Stomach (tissue), 9 donors: Measurements from ENCODE around the gene GCHFR. TPM values are rescaled to one million over a fixed set of nuclear protein-coding genes. Genes with fewer than 3 reads are reported as not detected.

ENCODE experiments used
- DNase-seq, 2 donors: peaks; one replicate each; pipeline versions ENCODE4 v3.0.0 to v3.0.0-alpha.2; 2013 to 2019
- H3K27ac ChIP-seq, 5 donors: fragments of 200-600 bp in 4 of 5; sonication (generic) in 4 of 5; one replicate each; pipeline ENCODE4 v1.5.1; 2013 to 2019; ENCODE audit warnings: mild to moderate bottlenecking in 1 of 5, moderate library complexity in 1 of 5
- H3K27me3 ChIP-seq, 3 donors: fragments of 200-600 bp; sonication (generic); one replicate each; pipeline ENCODE4 v1.5.1; 2017 to 2019; ENCODE audit warnings: mixed run types in 1 of 3
- H3K36me3 ChIP-seq, 4 donors: fragments of 200-600 bp; sonication (generic); 1 replicate in 3 of 4; 2 replicates in 1 of 4; pipeline ENCODE4 v1.5.1; 2016 to 2019
- H3K4me1 ChIP-seq, 4 donors: fragments of 200-600 bp; sonication (generic); one replicate each; pipeline ENCODE4 v1.5.1; 2016 to 2019
- H3K4me3 ChIP-seq, 4 donors: fragments of 200-600 bp; sonication (generic) in 3 of 4; one replicate each; pipeline ENCODE4 v1.5.1; 2016 to 2019; ENCODE audit warnings: mild to moderate bottlenecking in 1 of 4
- H3K9me3 ChIP-seq, 4 donors: fragments of 200-600 bp; sonication (generic); one replicate each; pipeline ENCODE4 v1.5.1; 2016 to 2019
- CTCF ChIP-seq, 7 experiments: fragments of 450-650 bp in 4 of 7; fragments of 200-600 bp in 3 of 7; sonication (generic) in 3 of 7; IDR thresholded peaks; one replicate each; pipeline ENCODE4 v1.5.1; 2016 to 2019; ENCODE audit warnings: antibody characterized with exemption in 7 of 7, control low read depth in 2 of 7, mild to moderate bottlenecking in 1 of 7
- EP300 ChIP-seq: sonication (generic); formaldehyde crosslinking; IDR thresholded peaks from one replicate; pipeline ENCODE4 v1.6.1; 2017; ENCODE audit warnings: antibody characterized with exemption
- POLR2A ChIP-seq, 4 donors: fragments of 450-650 bp; IDR thresholded peaks; one replicate each; pipeline ENCODE4 v1.6.1; 2016; ENCODE audit warnings: antibody characterized with exemption in 4 of 4, control low read depth in 2 of 4, mild to moderate bottlenecking in 1 of 4, moderate library complexity in 1 of 4
- POLR2AphosphoS5 ChIP-seq, 3 donors: sonication (generic); formaldehyde crosslinking; IDR thresholded peaks; one replicate each; pipeline ENCODE4 v1.6.1; 2016; ENCODE audit warnings: antibody characterized with exemption in 3 of 3
- WGBS, 5 donors: extraction: QIAGEN DNeasy Blood & Tissue Kit in 3 of 5; methylation state at CpG; one replicate each; pipeline versions ENCODE4 v1.1.5 to v1.1.7; 2013 to 2018; 5-methylcytosine and 5-hydroxymethylcytosine counted together
- intact Hi-C: fragments of 100-400 bp; cut with DNase I; formaldehyde crosslinking; loops from one replicate; pipeline ENCODE4 v1.15.1; 2023; ENCODE audit warnings: low total_unique reads
- polyA plus RNA-seq, 3 donors: library from polyadenylated mRNA; stranded (reverse); fragments of 200-250 nt; gene quantifications; one replicate each; pipeline ENCODE4 v1.2.3, GENCODE V29; 2013
- total RNA-seq, 5 donors: library from RNA; depleted of rRNA; stranded (reverse); fragments of >200 nt; gene quantifications; one replicate each; pipeline versions ENCODE4 v1.1.0 to v1.2.3, GENCODE V29; 2014 to 2016
- donor health status: healthy with polysubstance abuse.
- donor health status: Bipolar disorder and iron deficiency.
- donor health status: healthy.

The GCHFR gene
- total and polyA plus RNA-seq, 8 donors, result 1.3 to 37.4 (median 17.5) TPM; not detected in 2

- H3K27ac ChIP-seq, result no peak overlapping the region
- WGBS, 5 donors, result 91 to 97% (median 94%) methylated on average over 9 to 12 of the region's 12 CpGs
- no peaks in the 10 kb centered on the region for H3K9me3 ChIP-seq
- peaks cover 18 to 41% (median 30%) of the 10 kb centered on the region in 4 donors for H3K4me1 ChIP-seq
- H3K36me3 ChIP-seq, result peaks cover 25 to 64% (median 55%) of the 10 kb centered on the region in 4 donors
- no peak overlapping the region for H3K4me3 ChIP-seq
- H3K27me3 ChIP-seq, result no peaks in the 10 kb centered on the region
- TF ChIP-seq CTCF (IDR thresholded peaks at IDR 0.05), result no peak
- no peak for TF ChIP-seq EP300
- TF ChIP-seq POLR2A (IDR thresholded peaks at IDR 0.05), result no peak
- no peak for TF ChIP-seq POLR2AphosphoS5 (IDR thresholded peaks at IDR 0.05)
- no peak for DNase-seq
- intact Hi-C loops, result no loop called here
Measured at GRCh38 chr15:40751745-40752144, 12.1 kb upstream of the GCHFR start.

- 0 to 1% (median 0%) methylated on average over 9 to 22 of the region's 22 CpGs for WGBS, 5 donors
- TF ChIP-seq EP300, result no peak
- no peak for TF ChIP-seq POLR2A (IDR thresholded peaks at IDR 0.05)
- TF ChIP-seq CTCF (IDR thresholded peaks at IDR 0.05), result no peak
- TF ChIP-seq POLR2AphosphoS5 (IDR thresholded peaks at IDR 0.05), result no peak
- intact Hi-C loops, result no loop called here
- peaks cover 18 to 41% (median 30%) of the 10 kb centered on the region in 4 donors for H3K4me1 ChIP-seq
- H3K27me3 ChIP-seq, result no peaks in the 10 kb centered on the region
- peak; percentile 45 to 48 for DNase-seq
- peak overlapping the region; percentile 70 to 93 (median 82) for H3K4me3 ChIP-seq
- H3K9me3 ChIP-seq, result no peaks in the 10 kb centered on the region
- H3K36me3 ChIP-seq, result peaks cover 12 to 36% (median 27%) of the 10 kb centered on the region in 4 donors
- H3K27ac ChIP-seq, result peak overlapping the region; percentile 85 to 91 (median 88)
Measured at GRCh38 chr15:40754574-40754882, 9.3 kb upstream of the GCHFR start.

- no peaks in the 10 kb centered on the region for H3K9me3 ChIP-seq
- H3K36me3 ChIP-seq, result peaks cover 9 to 30% (median 21%) of the 10 kb centered on the region in 4 donors
- peaks cover 18 to 41% (median 30%) of the 10 kb centered on the region in 4 donors for H3K4me1 ChIP-seq
- H3K27ac ChIP-seq, result peak within 1 kb of the TSS; percentile 85 to 91 (median 88)
- peak; percentile 94 to 98 for DNase-seq
- TF ChIP-seq EP300, result no peak
- peak in 1 of 4 donors; percentile 57 for TF ChIP-seq POLR2A (IDR thresholded peaks at IDR 0.05)
- TF ChIP-seq CTCF (IDR thresholded peaks at IDR 0.05), result peak in 2 of 7 experiments; percentile 9 to 14
- peak; percentile 60 to 93 (median 77) for TF ChIP-seq POLR2AphosphoS5 (IDR thresholded peaks at IDR 0.05)
- intact Hi-C loops, result no loop called here
- H3K27me3 ChIP-seq, result no peaks in the 10 kb centered on the region
- peak within 1 kb of the TSS; percentile 70 to 93 (median 82) for H3K4me3 ChIP-seq
- 1 to 2% (median 1%) methylated on average over 28 to 66 of the region's 66 CpGs for WGBS, 5 donors
Measured at GRCh38 chr15:40754883-40755811, 8.7 kb upstream of the GCHFR start, which contains the start of gene RMDN3. TSS of gene RMDN3 (minus strand) at chr15:40755254. CDS start at chr15:40754783, 471 bp downstream.

- H3K4me1 ChIP-seq, result peaks cover 18 to 39% (median 32%) of the 10 kb centered on the region in 4 donors
- H3K27me3 ChIP-seq, result no peaks in the 10 kb centered on the region
- TF ChIP-seq EP300, result no peak
- no peak for TF ChIP-seq POLR2AphosphoS5 (IDR thresholded peaks at IDR 0.05)
- no peak for TF ChIP-seq POLR2A (IDR thresholded peaks at IDR 0.05)
- TF ChIP-seq CTCF (IDR thresholded peaks at IDR 0.05), result no peak
- H3K27ac ChIP-seq, result peak overlapping the region in 4 of 5 donors; percentile 85 to 89 (median 87)
- 55 to 66% (median 61%) methylated on average over 10 of the region's 10 CpGs for WGBS, 5 donors
- H3K4me3 ChIP-seq, result peak overlapping the region; percentile 70 to 93 (median 82)
- intact Hi-C loops, result no loop called here
- no peaks in the 10 kb centered on the region for H3K9me3 ChIP-seq
- peaks cover 9 to 23% (median 15%) of the 10 kb centered on the region in 4 donors for H3K36me3 ChIP-seq
- DNase-seq, result no peak
Measured at GRCh38 chr15:40755812-40756208, 8.1 kb upstream of the GCHFR start.
